Testis (tissue), 2 donors: ENCODE data around the gene TNIP3.

Experiments
- CTCF ChIP-seq, 3 experiments: fragments of 450-650 bp in 2 of 3; fragments of 200-600 bp in 1 of 3; sonication (generic) in 1 of 3; IDR thresholded peaks; one replicate each; pipeline ENCODE4 v1.5.1; 2016 to 2019; ENCODE audit warnings: antibody characterized with exemption in 3 of 3, mild to moderate bottlenecking in 2 of 3, moderate library complexity in 1 of 3
- POLR2A ChIP-seq: fragments of 450-650 bp; IDR thresholded peaks from one replicate; pipeline ENCODE4 v1.6.1; 2017; ENCODE audit warnings: antibody characterized with exemption, mild to moderate bottlenecking, moderate library complexity

GRCh38 chr4:121146530-121146929, 17.6 kb downstream of the TNIP3 start:
- TF ChIP-seq POLR2A (no peak), CTCF (IDR thresholded peaks at IDR 0.05) (no peak)
